Small intestine (tissue), 7 donors: ENCODE data around the gene XYLT1. TPM values are rescaled to one million over a fixed set of nuclear protein-coding genes. Genes with fewer than 3 reads are reported as not detected.

Experiments used
- DNase-seq, 2 donors: peaks; one replicate each; pipeline versions ENCODE4 v3.0.0 to v3.0.0-alpha.2; 2013
- FAIRE-seq: peaks from 2 replicates; lab custom pipeline; 2012; peaks lifted over from hg19 to GRCh38; lab: Jason Lieb, UNC
- H3K27ac ChIP-seq, 3 donors: one replicate each; pipeline ENCODE4 v1.5.1; 2013; ENCODE audit warnings: low read length in 2 of 3, mild to moderate bottlenecking in 2 of 3, control low read depth in 1 of 3, inconsistent platforms in 1 of 3, low read depth in 1 of 3, moderate library complexity in 1 of 3
- H3K27me3 ChIP-seq, 3 donors: one replicate each; pipeline ENCODE4 v1.6.1; 2013; ENCODE audit warnings: low read length in 3 of 3, inconsistent platforms in 1 of 3; ENCODE audit not compliant: control insufficient read depth in 3 of 3, insufficient read depth in 3 of 3
- H3K36me3 ChIP-seq, 3 donors: one replicate each; pipeline ENCODE4 v1.6.1; 2013; ENCODE audit warnings: low read length in 3 of 3, inconsistent platforms in 1 of 3, low read depth in 1 of 3, mild to moderate bottlenecking in 1 of 3, moderate library complexity in 1 of 3; ENCODE audit not compliant: control insufficient read depth in 3 of 3, insufficient read depth in 2 of 3
- H3K4me1 ChIP-seq, 3 donors: one replicate each; pipeline ENCODE4 v1.6.1; 2013; ENCODE audit warnings: low read length in 2 of 3, inconsistent platforms in 1 of 3, low read depth in 1 of 3, mild to moderate bottlenecking in 1 of 3, moderate library complexity in 1 of 3; ENCODE audit not compliant: control insufficient read depth in 3 of 3, insufficient read depth in 2 of 3
- H3K4me3 ChIP-seq, 3 donors: one replicate each; pipeline ENCODE4 v1.5.1; 2013; ENCODE audit warnings: low read length in 3 of 3, control low read depth in 1 of 3, inconsistent platforms in 1 of 3, low read depth in 1 of 3, mild to moderate bottlenecking in 1 of 3, moderate library complexity in 1 of 3
- H3K9me3 ChIP-seq, 2 donors: one replicate each; pipeline ENCODE4 v1.6.1; 2013; ENCODE audit warnings: low read depth in 1 of 2, low read length in 1 of 2; ENCODE audit not compliant: control insufficient read depth in 2 of 2, insufficient read depth in 1 of 2
- WGBS, 3 donors: extraction: QIAGEN DNeasy Blood & Tissue Kit; methylation state at CpG; one replicate each; pipeline ENCODE4 v1.1.7; 2013; 5-methylcytosine and 5-hydroxymethylcytosine counted together
- polyA plus RNA-seq, 4 donors: library from polyadenylated mRNA; stranded (reverse) in 3 of 4; unstranded in 1 of 4; fragments of 200-250 nt in 3 of 4; fragments of 120-200 nt in 1 of 4; gene quantifications; one replicate each; pipeline versions ENCODE4 v1.2.1 to v1.2.3, GENCODE V29; 2013
- donor health status: healthy with polysubstance abuse.
- donor health status: control.
- donor health status: control.
- donor health status: Bipolar disorder and iron deficiency.
- donor health status: healthy.

Gene XYLT1
- polyA plus RNA-seq, 4 donors = 1.9 to 11.2 (median 4.1) TPM

GRCh38 chr16:17061326-17061725 lies 409.4 kb downstream of the XYLT1 start:
- Histone ChIP-seq H3K4me3 (no peak overlapping the region), H3K27ac (no peak overlapping the region), H3K4me1 (no peaks in the 10 kb centered on the region), H3K9me3 (peaks cover 0 to 2% of the 10 kb centered on the region in 2 donors), H3K27me3 (peaks cover 0 to 1% (median 0%) of the 10 kb centered on the region in 3 donors), H3K36me3 (no peaks in the 10 kb centered on the region)
- DNase-seq = no peak
- 76 to 91% (median 83%) methylated on average over 2 of the region's 2 CpGs for WGBS, 3 donors
- no peak for FAIRE-seq

- Histone ChIP-seq H3K4me1 (no peaks in the 10 kb centered on the region), H3K4me3 (no peak overlapping the region), H3K36me3 (no peaks in the 10 kb centered on the region), H3K27me3 (no peaks in the 10 kb centered on the region), H3K27ac (no peak overlapping the region), H3K9me3 (peaks cover 0 to 2% of the 10 kb centered on the region in 2 donors)
- 55 to 73% (median 63%) methylated on average over 7 of the region's 7 CpGs for WGBS, 3 donors
- DNase-seq = no peak
- no peak for FAIRE-seq
Measured at GRCh38 chr16:17058471-17058870, 412.3 kb downstream of the XYLT1 start.

- FAIRE-seq (no peak), DNase-seq (no peak)
- WGBS, 3 donors = 81 to 100% (median 83%) methylated on average over 1 of the region's 1 CpG
- Histone ChIP-seq H3K4me3 (no peak overlapping the region), H3K36me3 (no peaks in the 10 kb centered on the region), H3K27ac (no peak overlapping the region), H3K9me3 (peaks cover 0 to 2% of the 10 kb centered on the region in 2 donors), H3K27me3 (no peaks in the 10 kb centered on the region), H3K4me1 (no peaks in the 10 kb centered on the region)
Measured at GRCh38 chr16:17056666-17057065, 414.1 kb downstream of the XYLT1 start.

GRCh38 chr16:17053536-17054160 lies 417.1 kb downstream of the XYLT1 start:
- Histone ChIP-seq H3K4me1 (no peaks in the 10 kb centered on the region), H3K4me3 (no peak overlapping the region), H3K9me3 (no peaks in the 10 kb centered on the region), H3K27ac (no peak overlapping the region), H3K36me3 (no peaks in the 10 kb centered on the region), H3K27me3 (no peaks in the 10 kb centered on the region)
- 30 to 57% (median 31%) methylated on average over 4 of the region's 4 CpGs for WGBS, 3 donors
- no peak for DNase-seq
- no peak for FAIRE-seq
